Smooth muscle cell (in vitro differentiated cells): ENCODE results near the gene ADK. TPM values are rescaled to one million over a fixed set of nuclear protein-coding genes. Genes with fewer than 3 reads are reported as not detected.

Source experiments
- DNase-seq: peaks from one replicate; lab custom pipeline; 2025; ENCODE audit not compliant: unreplicated experiment; lab: John Stamatoyannopoulos, UW
- H2AFZ ChIP-seq: fragments of 200-600 bp; sonication (generic); 2 replicates; pipeline ENCODE4 v1.6.0; 2016; ENCODE audit warnings: antibody characterized with exemption, low read depth, mild to moderate bottlenecking
- H3F3A ChIP-seq: fragments of 200-600 bp; sonication (generic); 2 replicates; pipeline ENCODE4 v1.6.0; 2017; ENCODE audit warnings: antibody characterized with exemption, low read depth
- H3K27ac ChIP-seq: fragments of 200-600 bp; sonication (generic); 2 replicates; pipeline ENCODE4 v1.5.1; 2016; ENCODE audit warnings: low read depth, mild to moderate bottlenecking
- H3K27me3 ChIP-seq: fragments of 200-600 bp; sonication (generic); 2 replicates; pipeline ENCODE4 v1.6.1; 2016; ENCODE audit warnings: low read depth, mild to moderate bottlenecking
- H3K36me3 ChIP-seq: fragments of 200-600 bp; sonication (generic); 2 replicates; pipeline ENCODE4 v1.5.1; 2016; ENCODE audit warnings: low read depth
- H3K4me1 ChIP-seq: fragments of 200-600 bp; sonication (generic); 2 replicates; pipeline ENCODE4 v1.5.1; 2016; ENCODE audit warnings: low read depth
- H3K4me2 ChIP-seq: fragments of 200-600 bp; sonication (generic); 2 replicates; pipeline ENCODE4 v1.6.0; 2016; ENCODE audit warnings: mild to moderate bottlenecking
- H3K4me3 ChIP-seq: fragments of 200-600 bp; sonication (generic); 2 replicates; pipeline ENCODE4 v1.5.1; 2016; ENCODE audit warnings: mild to moderate bottlenecking
- H3K79me2 ChIP-seq: fragments of 200-600 bp; sonication (generic); 2 replicates; pipeline ENCODE4 v1.6.0; 2016; ENCODE audit warnings: low read depth, mild to moderate bottlenecking
- H3K9ac ChIP-seq: fragments of 200-600 bp; sonication (generic); 2 replicates; pipeline ENCODE4 v1.6.0; 2016; ENCODE audit warnings: low read depth
- H3K9me3 ChIP-seq: fragments of 200-600 bp; sonication (generic); replicated peaks from 2 replicates; pipeline ENCODE4 v1.5.1; 2016; ENCODE audit warnings: low read depth
- H4K20me1 ChIP-seq: fragments of 200-600 bp; sonication (generic); 2 replicates; pipeline ENCODE4 v1.6.0; 2016; ENCODE audit warnings: low read depth
- CTCF ChIP-seq: fragments of 200-600 bp; sonication (generic); IDR thresholded peaks from 2 replicates; pipeline ENCODE4 v1.5.1; 2017; ENCODE audit warnings: borderline replicate concordance, mild to moderate bottlenecking, antibody characterized with exemption; ENCODE audit not compliant: insufficient read depth, poor library complexity, severe bottlenecking
- WGBS: methylation state at CpG from one replicate; pipeline ENCODE4 v1.1.7; 2016; ENCODE audit warnings: low lambda C conversion rate; 5-methylcytosine and 5-hydroxymethylcytosine counted together
- polyA plus RNA-seq: library from polyadenylated mRNA; unstranded; fragments of >200 nt; fragmentation: Nextera tagmentation; extraction: Ambion mirVana; gene quantifications from 2 replicates; pipeline ENCODE4 v1.2.1, GENCODE V29; 2016
- total RNA-seq: library from RNA; depleted of rRNA; stranded (reverse); fragments of >200 nt; gene quantifications from 2 replicates; pipeline ENCODE4 v1.2.3, GENCODE V29; 2014

Gene ADK
- total and polyA plus RNA-seq, 2 experiments from 2014 or later: 19.4 to 25.1 TPM

- Histone ChIP-seq H3K4me1 (peaks cover 4% of the 10 kb centered on the region), H3K79me2 (no peaks in the 10 kb centered on the region), H3K4me3 (no peak overlapping the region), H3K9me3 (no peaks in the 10 kb centered on the region), H2AFZ (no peak overlapping the region), H3K36me3 (no peaks in the 10 kb centered on the region), H3K4me2 (no peak overlapping the region), H3K9ac (no peak overlapping the region), H3K27ac (no peak overlapping the region), H3K27me3 (no peaks in the 10 kb centered on the region), H3F3A (no peaks in the 10 kb centered on the region), H4K20me1 (no peaks in the 10 kb centered on the region)
- WGBS: 96% methylated on average over 3 of the region's 3 CpGs
- DNase-seq: no peak
- TF ChIP-seq CTCF: no peak
Observed at GRCh38 chr10:74587109-74587854, 436.3 kb downstream of the ADK start.

GRCh38 chr10:74589226-74589673 lies 438.2 kb downstream of the ADK start:
- H3K36me3 ChIP-seq: no peaks in the 10 kb centered on the region
- WGBS: 68% methylated on average over 6 of the region's 6 CpGs
- H3K4me3 ChIP-seq: no peak overlapping the region
- DNase-seq: no peak
- no peaks in the 10 kb centered on the region for H3F3A ChIP-seq
- H3K27me3 ChIP-seq: no peaks in the 10 kb centered on the region
- no peaks in the 10 kb centered on the region for H3K79me2 ChIP-seq
- no peaks in the 10 kb centered on the region for H3K9me3 ChIP-seq
- H3K27ac ChIP-seq: no peak overlapping the region
- peaks cover 4% of the 10 kb centered on the region for H3K4me1 ChIP-seq
- H2AFZ ChIP-seq: no peak overlapping the region
- no peaks in the 10 kb centered on the region for H4K20me1 ChIP-seq
- no peak for TF ChIP-seq CTCF
- no peak overlapping the region for H3K4me2 ChIP-seq
- H3K9ac ChIP-seq: no peak overlapping the region

- TF ChIP-seq CTCF: no peak
- Histone ChIP-seq H3K36me3 (no peaks in the 10 kb centered on the region), H3F3A (no peaks in the 10 kb centered on the region), H2AFZ (no peak overlapping the region), H3K4me1 (peaks cover 4% of the 10 kb centered on the region), H3K27ac (no peak overlapping the region), H3K9me3 (no peaks in the 10 kb centered on the region), H3K79me2 (no peaks in the 10 kb centered on the region), H3K9ac (no peak overlapping the region), H4K20me1 (no peaks in the 10 kb centered on the region), H3K4me3 (no peak overlapping the region), H3K4me2 (no peak overlapping the region), H3K27me3 (no peaks in the 10 kb centered on the region)
- DNase-seq: no peak
- WGBS: 87% methylated on average over 2 of the region's 2 CpGs
Observed at GRCh38 chr10:74589851-74590250, 438.8 kb downstream of the ADK start.

GRCh38 chr10:74593470-74593869 lies 442.4 kb downstream of the ADK start:
- H3K36me3 ChIP-seq: no peaks in the 10 kb centered on the region
- H3K27ac ChIP-seq: no peak overlapping the region
- no peaks in the 10 kb centered on the region for H3K27me3 ChIP-seq
- no peaks in the 10 kb centered on the region for H3K4me1 ChIP-seq
- H4K20me1 ChIP-seq: no peaks in the 10 kb centered on the region
- H3K9me3 ChIP-seq: no peaks in the 10 kb centered on the region
- H3K4me2 ChIP-seq: no peak overlapping the region
- H3K9ac ChIP-seq: no peak overlapping the region
- no peak for DNase-seq
- no peak for TF ChIP-seq CTCF
- WGBS: 95% methylated on average over 2 of the region's 2 CpGs
- H3K4me3 ChIP-seq: no peak overlapping the region
- H3F3A ChIP-seq: no peaks in the 10 kb centered on the region
- H3K79me2 ChIP-seq: no peaks in the 10 kb centered on the region
- H2AFZ ChIP-seq: no peak overlapping the region
